H9 (cell line): Measurements from ENCODE around the gene PDE4C. TPM values are rescaled to one million over a fixed set of nuclear protein-coding genes. Genes with fewer than 3 reads are reported as not detected.

ENCODE experiments used
- DNase-seq: peaks from one replicate; pipeline ENCODE4 v3.0.0-alpha.2; 2017
- H2AFZ ChIP-seq: one replicate; pipeline ENCODE4 v1.6.1; 2013; ENCODE audit warnings: mild to moderate bottlenecking, low read length, control low read depth, moderate library complexity
- H2AK5ac ChIP-seq: 2 replicates; pipeline ENCODE4 v1.6.1; 2013; ENCODE audit warnings: low read length, control low read depth, mixed read lengths; ENCODE audit not compliant: insufficient read length
- H2BK120ac ChIP-seq: one replicate; pipeline ENCODE4 v1.6.1; 2013; ENCODE audit warnings: low read depth, mild to moderate bottlenecking, low read length, control low read depth, inconsistent platforms; ENCODE audit not compliant: poor library complexity, severe bottlenecking
- H2BK12ac ChIP-seq: 2 replicates; pipeline ENCODE4 v1.6.1; 2013; ENCODE audit warnings: low read length, control low read depth, mixed read lengths, low read depth; ENCODE audit not compliant: insufficient read length
- H2BK15ac ChIP-seq: 2 replicates; pipeline ENCODE4 v1.6.1; 2013; ENCODE audit warnings: low read depth, low read length, control low read depth
- H2BK20ac ChIP-seq: one replicate; pipeline ENCODE4 v1.6.1; 2013; ENCODE audit warnings: low read depth, mild to moderate bottlenecking, low read length, control low read depth, inconsistent platforms; ENCODE audit not compliant: poor library complexity, severe bottlenecking
- H2BK5ac ChIP-seq: 2 replicates; pipeline ENCODE4 v1.6.1; 2013; ENCODE audit warnings: low read length, control low read depth, mixed read lengths; ENCODE audit not compliant: insufficient read length
- H3K14ac ChIP-seq: 2 replicates; pipeline ENCODE4 v1.6.1; 2013; ENCODE audit warnings: low read length, control low read depth; ENCODE audit not compliant: insufficient read depth
- H3K18ac ChIP-seq: 2 replicates; pipeline ENCODE4 v1.6.1; 2013; ENCODE audit warnings: low read depth, mild to moderate bottlenecking, mixed read lengths, low read length, control low read depth; ENCODE audit not compliant: insufficient read length
- H3K23ac ChIP-seq: 2 replicates; pipeline ENCODE4 v1.6.1; 2013; ENCODE audit warnings: low read length, control low read depth, mixed read lengths, low read depth; ENCODE audit not compliant: insufficient read length
- H3K23me2 ChIP-seq: 2 replicates; pipeline ENCODE4 v1.6.1; 2013; ENCODE audit warnings: low read depth, mild to moderate bottlenecking, mixed read lengths, low read length, control low read depth; ENCODE audit not compliant: insufficient read length, poor library complexity, severe bottlenecking
- H3K27ac ChIP-seq: 2 replicates; pipeline ENCODE4 v1.5.1; 2013; ENCODE audit warnings: low read length, control low read depth, mixed read lengths, low read depth; ENCODE audit not compliant: insufficient read length
- H3K27me3 ChIP-seq: 2 replicates; pipeline ENCODE4 v1.6.1; 2013; ENCODE audit warnings: low read length, control low read depth, inconsistent platforms; ENCODE audit not compliant: insufficient read depth
- H3K4ac ChIP-seq: 2 replicates; pipeline ENCODE4 v1.6.1; 2013; ENCODE audit warnings: low read depth, mild to moderate bottlenecking, control low read depth, inconsistent platforms, low read length, moderate library complexity
- H3K4me1 ChIP-seq: 2 replicates; pipeline ENCODE4 v1.6.1; 2013; ENCODE audit warnings: low read length, control low read depth, inconsistent platforms; ENCODE audit not compliant: insufficient read depth
- H3K4me2 ChIP-seq: 2 replicates; pipeline ENCODE4 v1.6.1; 2013; ENCODE audit warnings: low read length, control low read depth, mixed read lengths; ENCODE audit not compliant: insufficient read length, insufficient read depth
- H3K56ac ChIP-seq: 2 replicates; pipeline ENCODE4 v1.6.1; 2013; ENCODE audit warnings: low read depth, mild to moderate bottlenecking, mixed read lengths, low read length, control low read depth; ENCODE audit not compliant: insufficient read length
- H3K79me1 ChIP-seq: 2 replicates; pipeline ENCODE4 v1.6.1; 2013; ENCODE audit warnings: low read depth, mild to moderate bottlenecking, moderate library complexity, low read length, control low read depth, inconsistent platforms; ENCODE audit not compliant: insufficient read depth, poor library complexity, severe bottlenecking
- H3K79me2 ChIP-seq: 2 replicates; pipeline ENCODE4 v1.6.1; 2013; ENCODE audit warnings: low read length, control low read depth, inconsistent platforms; ENCODE audit not compliant: insufficient read depth
- H3K9ac ChIP-seq: 2 replicates; pipeline ENCODE4 v1.6.1; 2013; ENCODE audit warnings: low read length, control low read depth, mixed read lengths; ENCODE audit not compliant: insufficient read length; ENCODE audit errors: extremely low read depth
- H3K9me3 ChIP-seq: one replicate; pipeline ENCODE4 v1.6.1; 2013; ENCODE audit warnings: low read depth, low read length, inconsistent platforms; ENCODE audit not compliant: control insufficient read depth
- H3T11ph ChIP-seq: one replicate; pipeline ENCODE4 v1.6.1; 2013; ENCODE audit warnings: mild to moderate bottlenecking, low read length, control low read depth, inconsistent platforms
- H4K20me1 ChIP-seq: one replicate; pipeline ENCODE4 v1.6.1; 2013; ENCODE audit not compliant: control insufficient read depth, insufficient read length, insufficient read depth
- H4K5ac ChIP-seq: 2 replicates; pipeline ENCODE4 v1.6.1; 2013; ENCODE audit warnings: low read depth, mild to moderate bottlenecking, mixed read lengths, low read length, control low read depth; ENCODE audit not compliant: insufficient read length
- H4K8ac ChIP-seq: replicated peaks from 2 replicates; pipeline ENCODE4 v1.6.1; 2013; ENCODE audit warnings: low read length, control low read depth, mixed read lengths, low read depth; ENCODE audit not compliant: insufficient read length
- H4K91ac ChIP-seq: 2 replicates; pipeline ENCODE4 v1.6.1; 2013; ENCODE audit warnings: low read depth, mild to moderate bottlenecking, moderate library complexity, mixed read lengths, low read length, control low read depth; ENCODE audit not compliant: insufficient read length
- H3K27ac Mint-ChIP-seq, 3 experiments: 2 replicates in 2 of 3; 3 replicates in 1 of 3; pipeline ENCODE4 v1.8.0; 2020 to 2021; ENCODE audit warnings: mixed read lengths in 3 of 3, mild to moderate bottlenecking in 1 of 3, moderate library complexity in 1 of 3
- H3K27me3 Mint-ChIP-seq: 2 replicates; pipeline ENCODE4 v1.8.0; 2021; ENCODE audit warnings: low read depth, mild to moderate bottlenecking, moderate library complexity, mixed read lengths
- H3K36me3 Mint-ChIP-seq, 3 experiments: 2 replicates in 2 of 3; 3 replicates in 1 of 3; pipeline ENCODE4 v1.8.0; 2020 to 2021; ENCODE audit warnings: low read depth in 3 of 3, mixed read lengths in 3 of 3; ENCODE audit not compliant: insufficient read depth in 1 of 3
- H3K4me1 Mint-ChIP-seq, 2 experiments: 2 replicates each; pipeline ENCODE4 v1.8.0; 2020; ENCODE audit warnings: mixed read lengths in 2 of 2
- H3K4me3 Mint-ChIP-seq, 2 experiments: 2 replicates in 1 of 2; 3 replicates in 1 of 2; pipeline ENCODE4 v1.8.0; 2020 to 2021; ENCODE audit warnings: mild to moderate bottlenecking in 2 of 2, mixed read lengths in 2 of 2, moderate library complexity in 1 of 2
- H3K9me3 Mint-ChIP-seq, 2 experiments: 2 replicates in 1 of 2; 3 replicates in 1 of 2; pipeline ENCODE4 v1.8.0; 2020; ENCODE audit warnings: mild to moderate bottlenecking in 2 of 2, mixed read lengths in 2 of 2, moderate library complexity in 1 of 2
- CTCF ChIP-seq: fragments of 200-600 bp; sonication (generic); conservative IDR thresholded peaks from 3 replicates; pipeline ENCODE4 v1.8.0; 2021; ENCODE audit warnings: antibody characterized with exemption, mild to moderate bottlenecking
- WGBS: extraction: QIAGEN DNeasy Blood & Tissue Kit; methylation state at CpG from one replicate; pipeline ENCODE4 v1.1.7; 2013; ENCODE audit warnings: missing lambda C conversion rate, low lambda C conversion rate, mixed read lengths; ENCODE audit not compliant: insufficient read length; ENCODE audit errors: extremely low coverage; 5-methylcytosine and 5-hydroxymethylcytosine counted together
- total RNA-seq: library from RNA; stranded (reverse); gene quantifications from 2 replicates; pipeline ENCODE4 v1.2.1, GENCODE V29; 2021

Gene PDE4C
- total RNA-seq, 1 experiment from 2014 or later: 1.8 TPM

DNA sequence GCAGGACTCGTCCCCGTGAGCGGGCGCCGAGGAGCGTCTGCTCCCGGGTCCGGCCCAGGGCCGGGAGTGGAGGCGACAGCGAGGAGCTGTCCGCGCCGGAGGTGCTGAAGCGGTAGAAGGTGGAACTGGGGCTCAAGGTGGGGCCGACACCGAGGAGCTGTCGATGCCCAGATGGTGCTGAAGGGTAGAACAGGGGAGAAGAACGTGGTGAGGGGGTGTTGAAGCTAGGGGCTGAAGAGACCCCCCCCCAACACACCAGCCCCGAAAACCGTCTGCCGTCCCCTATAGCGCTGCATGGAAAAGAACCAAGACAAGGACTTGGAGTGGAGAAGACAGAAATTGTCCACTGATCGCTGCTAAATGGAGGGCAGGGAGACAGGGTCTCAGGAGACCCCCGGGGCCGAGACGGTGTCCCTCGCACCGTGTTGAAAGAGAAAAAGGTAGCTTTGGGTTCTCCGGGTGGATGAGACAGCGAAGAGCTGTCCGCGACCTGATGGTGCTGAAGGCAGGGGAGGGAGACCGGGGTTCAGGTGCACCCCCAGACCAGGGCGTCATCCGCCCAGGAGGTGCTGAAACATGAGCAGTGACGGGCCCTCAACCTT lies 7.1 kb upstream of the PDE4C start:
- H2BK15ac ChIP-seq: no peak overlapping the region
- no peak overlapping the region for H3K27ac Mint-ChIP-seq
- H3K14ac ChIP-seq: no peak overlapping the region; the same call in 1 of the 2 replicates
- peaks cover 32 to 34% of the 10 kb centered on the region in 2 experiments for H3K4me1 Mint-ChIP-seq
- no peak overlapping the region for H3K27ac ChIP-seq
- peak overlapping the region; percentile 60 to 86 for H3K4me3 Mint-ChIP-seq
- no peaks in the 10 kb centered on the region for H3K79me1 ChIP-seq
- peaks cover 0 to 6% of the 10 kb centered on the region in 2 experiments; a peak in 2 of 5 replicates for H3K9me3 Mint-ChIP-seq
- no peak overlapping the region for H3K56ac ChIP-seq
- no peaks in the 10 kb centered on the region for H3K36me3 Mint-ChIP-seq
- H2BK20ac ChIP-seq: no peak overlapping the region
- no peak overlapping the region for H3T11ph ChIP-seq
- no peaks in the 10 kb centered on the region; the same call in 1 of the 2 replicates for H3K4me1 ChIP-seq
- no peak overlapping the region for H3K23ac ChIP-seq
- no peak for TF ChIP-seq CTCF
- peaks cover 16% of the 10 kb centered on the region for H3K23me2 ChIP-seq
- no peak overlapping the region for H2BK5ac ChIP-seq
- H3K9me3 ChIP-seq: no peaks in the 10 kb centered on the region
- no peak overlapping the region for H2BK120ac ChIP-seq
- H2BK12ac ChIP-seq: no peak overlapping the region
- no peak overlapping the region for H2AK5ac ChIP-seq
- no peaks in the 10 kb centered on the region for H4K20me1 ChIP-seq
- no peak overlapping the region for H4K91ac ChIP-seq
- H3K27me3 ChIP-seq: no peaks in the 10 kb centered on the region
- H2AFZ ChIP-seq: no peak overlapping the region
- peak; percentile 86 for DNase-seq
- peaks cover 36% of the 10 kb centered on the region for H3K27me3 Mint-ChIP-seq
- no peak overlapping the region for H3K9ac ChIP-seq
- no peak overlapping the region for H3K18ac ChIP-seq
- no peak overlapping the region for H4K8ac ChIP-seq
- H3K79me2 ChIP-seq: no peaks in the 10 kb centered on the region
- no CpG with 5 or more reads among the region's 37 CpGs for WGBS
- no peak overlapping the region for H4K5ac ChIP-seq
- peak overlapping the region; percentile 68 for H3K4me2 ChIP-seq
- no peak overlapping the region for H3K4ac ChIP-seq
